HG02571 (cell line): ENCODE results near the gene ASMTL.
"Not testable (repeated sequence)": the region's sequence is repeated elsewhere in the genome, so short reads cannot be mapped to it uniquely, and the experiment has no call there.

Experiments
- ATAC-seq: cut with Tn5 transposase; IDR thresholded peaks from one replicate; pipeline ENCODE4 v1.9.1; 2021; ENCODE audit warnings: mild to moderate bottlenecking, moderate library complexity; ENCODE audit not compliant: unreplicated experiment

The ASMTL gene

DNA sequence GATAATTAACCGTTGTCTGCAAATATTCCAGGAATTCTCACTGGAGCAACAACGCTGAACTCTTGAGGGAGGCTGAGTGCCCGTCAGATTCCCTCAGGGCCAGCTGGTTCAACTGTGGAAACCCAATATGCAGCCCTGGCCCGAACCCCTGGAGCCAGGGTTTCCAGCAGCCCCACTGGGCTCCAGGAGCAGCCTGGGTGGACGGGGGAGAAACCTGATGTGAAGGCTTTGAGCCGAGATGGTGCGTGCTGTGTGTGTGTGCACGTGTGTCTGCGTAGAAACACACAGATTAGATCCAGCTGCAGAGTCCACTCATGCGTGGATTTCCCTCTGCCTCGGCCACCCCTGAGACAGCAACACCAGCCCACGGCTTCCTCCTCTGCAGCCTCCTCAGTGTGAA lies 41.4 kb downstream of the ASMTL start:
- ATAC-seq: no peak

DNA sequence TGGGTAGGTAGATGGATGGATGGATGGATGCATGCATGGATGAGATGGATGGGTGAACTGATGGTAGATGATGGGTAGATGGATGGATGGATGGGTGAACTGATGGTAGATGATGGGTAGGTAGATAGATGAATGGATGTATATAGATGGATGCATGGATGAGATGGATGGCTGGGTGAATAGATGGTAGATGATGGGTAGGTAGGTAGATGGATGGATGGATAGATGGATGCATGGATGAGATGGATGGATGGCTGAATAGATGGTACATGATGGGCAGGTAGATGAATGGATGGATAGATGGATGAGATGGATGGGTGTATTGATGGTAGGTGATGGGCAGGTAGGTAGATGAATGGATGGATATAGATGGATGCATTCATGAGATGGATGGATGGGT lies 45.7 kb downstream of the ASMTL start:
- no peak for ATAC-seq

DNA sequence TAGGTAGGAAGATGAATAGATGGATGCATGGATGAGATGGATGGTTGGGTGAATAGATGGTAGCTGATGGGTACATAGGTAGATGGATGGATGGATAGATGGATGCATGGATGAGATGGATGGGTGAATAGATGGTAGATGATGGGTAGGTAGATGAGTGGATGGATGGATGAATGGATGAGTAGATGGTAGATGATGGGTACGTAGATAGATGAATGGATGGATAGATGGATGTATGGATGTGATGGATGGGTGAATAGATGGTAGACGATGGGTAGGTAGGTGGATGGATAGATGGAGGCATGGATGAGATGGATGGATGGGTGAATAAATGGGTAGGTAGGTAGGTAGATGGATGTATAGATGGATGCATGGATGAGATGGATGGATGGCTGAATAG lies 46.9 kb downstream of the ASMTL start:
- not testable (repeated sequence) for ATAC-seq

DNA sequence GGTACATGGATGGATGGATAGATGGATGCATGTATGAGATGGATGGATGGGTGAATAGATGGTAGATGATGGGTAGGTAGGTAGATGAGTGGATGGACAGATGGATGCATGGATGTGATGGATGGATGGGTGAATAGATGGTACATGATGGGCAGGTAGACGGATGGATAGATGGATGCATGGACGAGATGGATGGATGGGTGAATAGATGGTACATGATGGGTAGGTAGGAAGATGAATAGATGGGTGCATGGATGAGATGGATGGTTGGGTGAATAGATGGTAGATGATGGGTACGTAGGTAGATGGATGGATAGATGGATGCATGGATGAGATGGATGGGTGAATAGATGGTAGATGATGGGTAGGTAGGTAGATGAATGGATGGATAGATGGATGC lies 48.8 kb downstream of the ASMTL start:
- not testable (repeated sequence) for ATAC-seq

DNA sequence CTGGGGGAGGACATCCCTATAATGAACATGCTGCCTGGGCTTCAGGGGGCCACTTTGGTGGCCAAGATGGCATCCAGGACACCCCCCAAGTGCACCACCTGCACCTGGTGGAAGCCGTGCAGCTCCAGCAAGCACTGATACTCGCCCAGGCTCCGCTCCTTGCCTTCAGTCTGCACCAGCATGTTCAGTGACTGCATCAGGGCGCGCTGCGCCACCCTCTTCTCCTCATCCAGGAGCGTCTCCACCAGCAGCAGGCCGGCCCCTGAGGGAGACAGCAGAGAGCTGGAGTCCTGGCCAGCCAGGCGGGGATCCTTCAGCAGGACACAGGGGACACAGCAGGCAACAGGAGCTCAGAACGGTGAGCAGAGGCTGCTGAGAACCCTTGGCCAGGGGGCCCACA lies 49.5 kb downstream of the ASMTL start:
- no peak for ATAC-seq

DNA sequence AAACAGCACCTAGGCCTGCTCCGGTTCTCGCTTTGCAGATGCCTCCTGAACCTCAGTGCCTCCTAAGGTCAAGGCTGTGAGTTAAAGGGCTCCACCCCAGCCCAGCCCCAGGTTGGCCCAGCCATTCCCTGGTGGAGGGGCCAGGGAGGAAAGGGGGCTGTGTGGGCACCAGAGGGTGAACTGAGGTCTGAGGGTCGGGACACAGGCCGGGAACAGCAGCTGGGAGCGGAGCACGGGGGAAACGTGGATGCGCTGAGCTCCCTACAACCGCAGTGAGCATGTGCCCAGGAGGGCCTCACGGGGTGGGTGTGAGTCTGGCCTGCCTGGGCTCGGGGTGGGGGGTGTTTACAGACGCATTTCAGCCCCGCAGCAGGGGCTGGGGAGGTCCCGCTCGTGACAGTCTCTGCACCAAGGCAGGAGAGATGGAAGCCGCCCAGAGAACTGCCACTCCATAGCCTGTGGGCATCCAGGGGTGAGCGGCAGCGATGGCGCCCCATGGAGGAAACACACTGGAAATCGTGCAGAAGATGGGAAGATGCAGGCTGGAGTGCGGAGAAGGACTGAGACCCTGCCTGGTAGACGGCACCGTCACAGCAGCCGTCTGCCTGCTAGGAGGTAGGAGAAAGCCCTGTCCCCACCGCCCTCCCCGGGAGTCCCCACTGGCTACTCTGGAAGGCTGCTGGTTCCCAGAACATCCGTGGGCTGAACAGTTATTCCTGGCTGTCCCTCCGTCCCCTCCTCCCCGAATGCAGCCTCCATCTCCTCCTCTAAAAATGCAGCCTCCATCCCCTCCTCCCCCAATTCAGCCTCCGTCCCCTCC lies 50.9 kb downstream of the ASMTL start:
- no peak for ATAC-seq

DNA sequence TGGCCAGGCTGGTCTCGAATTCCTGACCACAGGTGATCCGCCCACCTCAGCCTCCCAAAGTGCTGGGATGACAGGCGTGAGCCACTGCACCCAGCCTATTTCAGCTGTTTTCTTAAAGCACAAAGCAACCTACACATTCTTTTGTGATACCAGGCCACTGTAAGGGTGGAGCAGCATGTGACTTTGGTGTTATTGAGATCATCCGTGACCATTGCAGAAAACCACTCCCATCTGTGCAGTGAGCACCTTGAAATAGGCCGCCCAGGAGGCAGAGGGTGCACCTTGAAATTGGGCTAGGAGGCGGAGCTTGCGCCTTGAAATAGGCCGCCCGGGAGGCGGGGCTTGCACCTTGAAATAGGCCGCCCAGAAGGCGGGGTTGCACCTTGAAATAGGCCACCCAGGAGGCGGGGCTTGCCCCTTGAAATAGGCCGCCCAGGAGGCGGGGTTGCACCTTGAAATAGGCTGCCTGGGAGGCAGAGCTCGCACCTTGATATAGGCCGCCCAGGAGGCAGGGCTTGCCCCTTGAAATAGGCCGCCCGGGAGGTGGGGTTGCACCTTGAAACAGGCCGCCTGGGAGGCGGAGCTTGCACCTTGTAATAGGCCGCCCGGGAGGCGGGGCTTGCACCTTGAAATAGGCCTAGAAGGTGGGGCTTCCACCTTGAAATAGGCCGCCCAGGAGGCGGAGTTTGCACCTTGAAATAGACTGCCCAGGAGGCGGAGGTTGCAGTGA lies 51.8 kb downstream of the ASMTL start:
- ATAC-seq: no peak

DNA sequence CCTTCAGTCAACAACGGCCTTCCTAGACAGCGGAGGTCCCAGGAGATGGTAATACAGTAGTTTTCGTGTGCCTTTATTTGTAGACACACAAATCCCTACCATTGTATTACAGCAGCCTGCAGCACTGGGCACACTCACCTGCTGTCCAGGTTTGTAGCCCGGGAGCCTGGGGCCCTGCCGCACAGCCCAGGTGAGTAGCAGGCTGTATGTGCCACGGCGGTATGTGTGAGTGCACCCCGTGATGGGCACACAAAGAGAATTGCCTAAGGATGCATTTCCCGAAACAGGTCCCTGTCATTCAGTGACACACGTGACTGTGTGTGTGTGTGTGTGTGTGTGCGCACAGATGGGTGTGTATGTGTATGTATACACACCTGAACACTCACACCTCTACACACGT lies 52.7 kb downstream of the ASMTL start:
- no peak for ATAC-seq

DNA sequence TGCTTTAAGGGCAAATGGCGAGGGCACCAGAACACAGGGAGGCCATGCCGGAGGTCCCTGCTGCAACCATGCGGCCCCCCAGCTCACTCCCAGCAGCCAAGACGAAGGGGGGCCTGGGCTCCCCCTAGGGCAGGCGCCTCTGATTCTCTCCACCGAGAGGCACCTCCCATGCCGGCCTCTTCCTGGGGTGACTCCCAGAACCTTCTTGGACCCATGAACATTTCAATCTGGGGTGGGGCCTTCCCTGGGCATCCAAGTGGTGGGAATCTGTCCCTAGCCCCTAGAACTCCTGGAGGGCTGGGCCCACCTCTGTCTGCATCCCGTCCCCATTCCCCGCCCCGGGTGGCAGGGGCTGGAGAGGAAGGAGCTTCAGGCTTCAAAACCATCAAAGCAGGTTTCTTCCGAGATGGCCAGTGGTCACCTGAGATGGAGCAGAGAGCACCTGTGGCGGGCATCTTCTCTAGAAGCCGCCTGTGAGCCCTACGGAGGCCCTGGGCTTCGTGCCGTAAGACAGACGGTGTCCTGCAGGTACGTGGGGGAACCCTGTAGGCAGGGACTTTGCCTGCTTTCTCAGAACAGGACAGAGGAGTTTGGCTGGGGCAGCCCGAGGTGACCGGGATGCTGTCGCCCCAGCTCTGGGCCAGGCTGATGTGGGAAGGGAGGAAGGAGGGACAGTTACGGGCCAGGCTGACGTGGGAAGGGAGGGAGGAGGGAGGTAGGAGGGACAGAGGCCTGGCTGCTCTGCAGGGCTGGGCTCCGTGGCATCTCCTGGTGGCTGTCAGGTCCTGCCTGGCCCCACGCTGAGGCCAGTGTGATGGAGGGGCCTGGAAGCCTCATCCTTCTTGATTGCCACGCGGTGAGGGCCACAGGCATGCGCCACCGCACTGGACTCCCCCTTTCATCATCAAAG lies 54.0 kb downstream of the ASMTL start:
- ATAC-seq: no peak

DNA sequence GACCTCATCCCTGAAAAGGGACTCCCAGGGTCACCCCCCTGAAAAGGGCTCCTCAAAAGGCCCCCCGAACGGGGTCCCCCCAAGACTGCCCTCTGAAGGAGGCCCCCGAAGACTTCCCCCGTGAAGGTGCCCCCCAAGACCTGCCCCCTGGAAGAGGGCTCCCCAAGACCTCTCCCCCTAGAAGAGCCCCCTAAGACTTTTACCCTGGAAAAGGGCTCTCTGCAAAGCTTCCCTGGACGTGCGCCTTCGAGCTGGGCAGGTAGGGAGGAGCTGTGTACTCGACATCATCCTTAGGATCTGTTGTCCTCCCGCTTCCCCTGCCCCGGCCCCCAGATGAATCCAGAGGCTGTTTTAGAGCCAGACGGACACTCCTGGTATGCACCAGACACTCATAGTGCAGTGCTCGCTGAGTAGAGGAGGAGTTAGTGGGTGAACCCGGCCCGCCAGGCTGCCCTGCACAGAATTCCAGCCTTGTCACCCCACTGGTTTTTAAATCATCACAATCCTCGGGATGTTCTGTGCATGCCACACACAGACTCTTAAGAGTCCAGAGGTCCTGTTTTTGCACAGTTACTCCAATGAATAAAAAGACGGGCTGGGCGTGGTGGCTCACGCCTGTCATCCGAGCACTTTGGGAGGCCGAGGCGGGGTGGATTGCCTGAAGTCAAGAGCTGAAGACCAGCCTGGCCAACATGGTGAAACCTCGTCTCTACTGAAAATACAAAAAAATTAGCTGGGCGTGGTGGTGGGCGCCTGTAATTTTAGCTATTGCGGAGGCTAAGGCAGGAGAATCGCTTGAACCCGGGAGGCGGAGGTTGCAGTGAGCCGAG lies 55.1 kb downstream of the ASMTL start:
- no peak for ATAC-seq

DNA sequence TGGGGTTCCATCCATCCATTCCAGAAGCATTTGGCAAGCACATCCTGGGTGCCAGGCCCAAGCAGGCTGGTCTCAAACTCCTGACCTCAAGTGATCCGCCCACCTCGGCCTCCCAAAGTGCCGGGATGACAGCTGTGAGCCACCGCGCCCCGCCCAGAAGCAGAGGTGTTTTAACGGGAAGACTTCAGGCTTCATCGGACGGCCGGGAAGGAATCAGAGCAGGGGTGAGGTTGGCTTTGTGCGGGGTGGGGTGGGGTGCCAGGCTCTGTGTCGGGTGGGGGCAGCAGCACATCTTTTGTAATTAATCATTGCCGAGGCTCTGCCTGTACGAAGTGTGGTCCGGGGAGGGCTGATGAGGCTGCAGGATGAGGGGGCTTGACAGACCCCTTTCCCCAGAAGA lies 55.7 kb downstream of the ASMTL start:
- no peak for ATAC-seq

DNA sequence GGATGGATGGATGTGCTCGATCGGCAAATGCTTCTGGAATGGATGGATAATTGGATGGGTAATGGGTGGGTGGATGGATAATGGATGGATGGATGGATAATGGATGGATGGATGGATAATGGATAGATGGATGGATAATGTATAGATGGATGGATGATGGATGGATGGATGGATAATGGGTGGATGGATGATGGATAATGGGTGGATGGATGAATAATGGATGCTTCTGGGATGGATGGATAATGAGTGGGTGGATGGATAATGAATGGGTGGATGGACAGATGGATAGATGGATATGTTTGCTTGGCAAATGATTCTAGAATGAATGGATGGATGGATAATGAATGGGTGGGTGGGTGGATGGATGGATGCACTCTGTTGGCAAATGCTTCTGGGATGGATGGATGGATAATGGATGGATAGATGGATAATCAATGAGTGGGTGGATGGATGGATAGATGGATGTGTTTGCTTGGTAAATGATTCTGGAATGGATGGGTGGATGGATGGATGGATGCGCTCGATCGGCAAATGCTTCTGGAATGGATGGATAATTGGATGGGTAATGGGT lies 57.0 kb downstream of the ASMTL start:
- no peak for ATAC-seq

DNA sequence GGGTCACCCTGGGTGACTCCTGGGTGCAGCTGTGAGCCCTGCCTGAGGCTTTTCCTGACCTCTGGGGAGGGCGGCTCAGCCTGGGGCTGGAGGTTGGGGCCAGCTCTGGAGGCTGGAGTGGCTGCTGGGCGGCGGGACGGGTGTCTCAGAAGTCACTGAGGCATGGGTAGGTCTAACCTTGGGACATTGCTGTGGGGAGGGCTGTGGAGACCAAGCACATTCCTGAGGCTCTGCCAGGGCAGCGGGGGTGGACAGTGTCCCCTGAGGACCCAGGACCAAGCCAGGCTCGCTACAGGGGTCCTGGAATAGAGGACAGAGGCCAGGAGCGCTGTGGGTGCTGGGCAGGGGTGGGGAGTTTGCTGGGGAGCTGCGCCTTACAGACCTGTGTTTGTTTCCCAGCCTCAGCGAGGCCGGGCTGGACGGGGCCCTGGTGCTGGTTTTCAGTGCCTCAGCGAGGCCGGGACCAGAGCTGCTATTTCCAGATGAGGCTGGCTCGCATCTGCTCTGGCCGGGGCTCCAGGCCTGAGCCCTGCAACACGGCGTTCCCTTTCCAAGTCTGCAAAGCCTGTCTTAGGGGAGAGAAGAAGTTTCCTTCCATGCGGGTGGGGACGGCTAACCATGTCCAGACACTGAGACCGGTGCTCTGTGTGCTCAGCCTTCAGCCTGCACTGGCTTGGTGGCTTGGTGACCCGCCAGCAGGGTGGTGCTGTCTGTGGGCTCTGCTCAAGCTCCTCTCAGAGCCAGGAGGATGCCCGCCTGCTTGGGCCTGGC lies 57.8 kb downstream of the ASMTL start:
- no peak for ATAC-seq

DNA sequence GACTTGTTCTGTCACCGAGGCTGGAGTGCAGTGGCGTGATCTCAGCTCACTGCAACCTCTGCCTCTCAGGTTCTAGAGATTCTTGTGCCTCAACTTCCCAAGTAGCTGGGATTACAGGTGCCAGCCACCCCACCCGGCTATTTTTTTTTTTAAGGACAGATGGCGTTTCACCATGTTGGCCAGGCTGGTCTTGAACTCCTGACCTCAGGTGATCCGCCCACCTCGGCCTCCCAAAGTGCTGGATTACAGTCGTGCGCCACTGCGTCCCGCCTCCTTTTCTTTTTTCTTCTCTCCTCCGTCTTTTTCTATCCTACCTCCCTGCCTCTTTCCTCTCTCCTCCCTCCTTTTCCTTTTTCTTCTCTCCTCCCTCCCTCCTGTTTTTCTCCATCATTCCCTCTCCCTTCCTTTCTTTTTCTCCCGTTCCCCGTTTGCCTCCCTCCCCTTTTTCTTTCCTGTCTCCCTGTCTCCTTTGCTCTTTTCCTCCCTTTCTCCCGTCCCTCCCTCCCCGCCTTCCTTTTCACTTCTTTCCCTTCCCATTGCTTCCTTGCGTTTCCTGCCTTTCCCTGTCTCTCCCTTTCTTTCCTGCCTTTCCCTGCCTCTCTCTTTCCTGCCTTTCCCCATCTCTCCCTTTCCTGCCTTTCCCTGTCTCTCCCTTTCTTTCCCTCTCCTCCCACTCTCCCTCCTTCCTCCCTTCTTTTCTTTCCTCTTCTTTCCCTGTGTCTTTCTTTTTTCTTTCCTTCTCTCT lies 58.7 kb downstream of the ASMTL start:
- no peak for ATAC-seq

DNA sequence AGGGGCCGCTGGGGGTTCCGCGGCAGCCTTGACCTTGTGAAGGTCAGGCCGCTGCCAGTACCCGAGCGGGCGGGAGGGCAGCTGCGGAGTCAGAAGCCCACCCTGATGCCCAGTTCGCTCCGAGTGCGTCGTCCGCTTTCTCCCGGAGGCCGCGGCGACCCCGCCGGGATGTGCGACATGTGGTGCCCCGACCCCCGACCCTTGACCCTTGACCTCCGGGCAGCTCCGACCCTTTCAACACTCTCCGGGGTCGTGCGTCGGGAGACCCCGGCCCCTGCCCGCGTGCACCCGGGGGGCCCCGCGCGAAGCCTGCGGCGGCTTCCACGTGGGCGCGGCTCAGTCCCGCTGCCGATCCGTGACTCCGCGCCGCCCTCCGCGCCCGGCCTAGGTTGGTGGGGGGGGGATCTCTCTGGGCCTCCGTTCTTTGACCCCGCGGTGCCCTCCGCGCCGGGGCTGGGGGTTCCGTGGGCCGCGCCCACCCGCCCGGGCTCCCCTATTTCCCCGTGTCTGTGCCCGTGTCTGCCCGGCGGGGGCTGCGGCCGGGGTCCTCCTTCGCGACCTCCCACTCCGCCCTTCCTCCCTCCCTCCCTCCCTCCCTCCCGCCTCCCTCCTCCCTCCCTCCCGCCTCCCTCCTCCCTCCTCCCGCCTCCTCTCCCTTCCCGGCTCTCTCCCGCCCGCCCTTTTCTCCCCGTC lies 60.2 kb downstream of the ASMTL start:
- peak; percentile 28 for ATAC-seq

DNA sequence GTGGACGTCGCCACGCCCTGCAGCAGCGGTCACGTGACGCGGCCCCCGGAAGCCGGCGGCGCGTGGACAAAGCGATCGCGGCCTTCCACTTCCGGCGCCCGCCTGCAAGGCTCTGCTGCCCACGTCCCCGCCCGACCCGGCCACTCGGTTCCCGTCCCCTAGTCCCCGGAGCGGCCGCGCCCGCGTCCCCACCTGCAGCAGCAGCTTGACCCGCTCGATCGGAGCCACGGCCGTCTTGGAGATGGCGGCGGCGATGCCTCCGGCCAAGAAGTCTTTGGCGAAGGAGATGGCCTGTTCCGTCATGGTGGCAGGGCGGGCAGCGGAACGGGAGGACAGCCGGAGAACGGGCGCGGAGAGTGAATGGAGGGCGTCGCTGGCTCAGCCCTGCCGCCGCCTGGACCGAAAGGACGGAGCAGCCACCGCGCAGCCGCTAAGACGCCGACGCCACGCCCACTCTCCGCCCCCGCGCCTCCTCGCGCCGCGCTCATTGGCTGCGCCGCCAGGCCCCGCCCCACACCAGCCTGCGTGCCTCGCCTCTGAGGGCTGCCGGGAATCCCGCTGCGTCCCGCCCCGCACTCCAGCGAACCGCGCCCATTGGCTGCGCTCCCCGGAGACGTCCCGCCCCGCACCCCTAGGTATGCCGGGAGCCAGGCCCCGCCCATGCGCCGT lies 60.9 kb downstream of the ASMTL start, which contains the start of gene SLC25A6:
TSS of gene SLC25A6 (minus strand) at position 407 of the 669 bp plus-strand sequence. CDS start at position 303, 104 bp downstream.
- ATAC-seq: peak; percentile 89

DNA sequence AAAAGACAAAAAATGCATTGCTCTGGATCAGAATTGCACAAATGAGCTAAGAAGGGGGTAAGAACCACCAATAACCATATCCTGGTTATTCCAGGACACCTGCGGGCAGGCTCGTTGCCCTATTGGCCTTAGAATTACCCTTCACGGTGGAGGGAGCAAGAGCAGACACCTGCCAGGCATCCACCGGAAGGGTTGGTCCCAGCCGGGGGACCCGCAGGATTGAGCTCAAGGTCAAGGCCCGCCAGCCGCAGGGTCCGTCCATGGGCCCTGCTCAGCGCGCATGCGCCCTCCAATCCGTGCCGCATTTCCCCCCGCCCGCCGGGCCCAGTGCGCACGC lies 61.4 kb downstream of the ASMTL start:
- ATAC-seq: peak; percentile 42
